Kidney glomerular epithelial cell (primary cell): Measurements from ENCODE around the gene PRDM2.

Experiments used
- DNase-seq: peaks from one replicate; lab custom pipeline; 2025; lab: John Stamatoyannopoulos, UW

The PRDM2 gene

GRCh38 chr1:13813398-13814012 lies 113.5 kb downstream of the PRDM2 start:
- no peak for DNase-seq

GRCh38 chr1:13814131-13814530 lies 114.1 kb downstream of the PRDM2 start:
- no peak for DNase-seq

GRCh38 chr1:13816016-13816760 lies 116.2 kb downstream of the PRDM2 start:
- DNase-seq = no peak

- no peak for DNase-seq
Observed at GRCh38 chr1:13817906-13818305, 117.9 kb downstream of the PRDM2 start.

- no peak for DNase-seq
Observed at GRCh38 chr1:13818926-13819325, 118.9 kb downstream of the PRDM2 start.

GRCh38 chr1:13819642-13820041 lies 119.7 kb downstream of the PRDM2 start:
- DNase-seq = no peak

GRCh38 chr1:13820055-13820454 lies 120.1 kb downstream of the PRDM2 start:
- no peak for DNase-seq

GRCh38 chr1:13820456-13820855 lies 120.5 kb downstream of the PRDM2 start:
- DNase-seq = no peak

GRCh38 chr1:13823126-13823880 lies 123.3 kb downstream of the PRDM2 start:
- no peak for DNase-seq

GRCh38 chr1:13823936-13824335 lies 123.9 kb downstream of the PRDM2 start:
- no peak for DNase-seq

GRCh38 chr1:13824626-13825025 lies 124.6 kb downstream of the PRDM2 start:
- DNase-seq = no peak

- no peak for DNase-seq
Observed at GRCh38 chr1:13825033-13825432, 125.0 kb downstream of the PRDM2 start.

- DNase-seq = no peak
Observed at GRCh38 chr1:13826009-13826408, 126.0 kb downstream of the PRDM2 start.

- no peak for DNase-seq
Observed at GRCh38 chr1:13826591-13826990, 126.6 kb downstream of the PRDM2 start.

GRCh38 chr1:13828454-13829151 lies 128.6 kb downstream of the PRDM2 start:
- no peak for DNase-seq

GRCh38 chr1:13829152-13829769 lies 129.3 kb downstream of the PRDM2 start:
- DNase-seq = no peak

GRCh38 chr1:13830170-13830569 lies 130.2 kb downstream of the PRDM2 start:
- no peak for DNase-seq

- DNase-seq = no peak
Observed at GRCh38 chr1:13830616-13831280, 130.8 kb downstream of the PRDM2 start.

GRCh38 chr1:13832100-13832499 lies 132.1 kb downstream of the PRDM2 start:
- no peak for DNase-seq

- no peak for DNase-seq
Observed at GRCh38 chr1:13832536-13832935, 132.5 kb downstream of the PRDM2 start.

- no peak for DNase-seq
Observed at GRCh38 chr1:13836136-13836535, 136.1 kb downstream of the PRDM2 start.
